Upper lobe of left lung (tissue), 6 donors: Measurements from ENCODE around the gene ITGB3. TPM values are rescaled to one million over a fixed set of nuclear protein-coding genes. Genes with fewer than 3 reads are reported as not detected.
A peak's percentile ranks its signal among the peaks of the same experiment; 100 is the strongest.

Source experiments
- ATAC-seq, 2 donors: fragments of 200-7000 bp; cut with Tn5 transposase; one replicate each; pipeline ENCODE4 v1.9.1; 2022; ENCODE audit warnings: mild to moderate bottlenecking in 2 of 2, moderate library complexity in 2 of 2; ENCODE audit not compliant: low FRiP score in 2 of 2
- DNase-seq, 2 donors: peaks; one replicate each; pipeline ENCODE4 v3.0.0-alpha.2; 2019 to 2020
- H3K27ac ChIP-seq, 4 donors: fragments of 200-600 bp; sonication (generic); one replicate each; pipeline ENCODE4 v1.5.1; 2016 to 2019
- H3K27me3 ChIP-seq, 4 donors: fragments of 200-600 bp; sonication (generic); one replicate each; pipeline ENCODE4 v1.5.1; 2017 to 2019
- H3K36me3 ChIP-seq, 4 donors: fragments of 200-600 bp; sonication (generic); one replicate each; pipeline ENCODE4 v1.5.1; 2016 to 2019
- H3K4me1 ChIP-seq, 4 donors: fragments of 200-600 bp; sonication (generic); one replicate each; pipeline ENCODE4 v1.5.1; 2018 to 2019
- H3K4me3 ChIP-seq, 4 donors: fragments of 200-600 bp; sonication (generic); one replicate each; pipeline ENCODE4 v1.5.1; 2017 to 2019; ENCODE audit warnings: mild to moderate bottlenecking in 2 of 4, moderate library complexity in 1 of 4
- H3K9me3 ChIP-seq, 4 donors: fragments of 200-600 bp; sonication (generic); one replicate each; pipeline ENCODE4 v1.5.1; 2018 to 2019
- EP300 ChIP-seq, 4 donors: sonication (generic); formaldehyde crosslinking; IDR thresholded peaks; one replicate each; pipeline ENCODE4 v1.5.1; 2017; ENCODE audit warnings: antibody characterized with exemption in 4 of 4, control low read depth in 2 of 4
- POLR2A ChIP-seq, 4 donors: fragments of 450-650 bp; IDR thresholded peaks; one replicate each; pipeline ENCODE4 v1.5.1; 2016 to 2017; ENCODE audit warnings: antibody characterized with exemption in 4 of 4, mild to moderate bottlenecking in 2 of 4
- POLR2AphosphoS5 ChIP-seq, 2 donors: sonication (generic); formaldehyde crosslinking; IDR thresholded peaks; one replicate each; pipeline ENCODE4 v1.5.1; 2017; ENCODE audit warnings: antibody characterized with exemption in 2 of 2
- WGBS, 2 donors: methylation state at CpG; one replicate each; pipeline ENCODE4 v1.1.5; 2017 to 2018; 5-methylcytosine and 5-hydroxymethylcytosine counted together
- total RNA-seq, 6 donors: library from RNA; depleted of rRNA in 4 of 6; stranded (reverse); fragments of >200 nt in 4 of 6; gene quantifications; one replicate each; pipeline versions ENCODE4 v1.1.0 to v1.2.1, GENCODE V29; 2016 to 2021
- TF ChIP-seq, protein P1 (sequence below), 6 experiments: fragments of 450-650 bp in 4 of 6; fragments of 200-600 bp in 2 of 6; sonication (generic) in 2 of 6; IDR thresholded peaks; one replicate each; pipeline ENCODE4 v1.5.1; 2016 to 2019; ENCODE audit warnings: antibody characterized with exemption in 6 of 6
- donor health status: DM: no; HTN: no; CAD: no; lungs with moderate emphysema.
- donor health status: DM: no; HTN: yes; CAD: no; lungs with severe emphysema.

The ITGB3 gene
- total RNA-seq, 6 donors from 2014 or later = 3.4 to 17.8 (median 9.8) TPM

DNA sequence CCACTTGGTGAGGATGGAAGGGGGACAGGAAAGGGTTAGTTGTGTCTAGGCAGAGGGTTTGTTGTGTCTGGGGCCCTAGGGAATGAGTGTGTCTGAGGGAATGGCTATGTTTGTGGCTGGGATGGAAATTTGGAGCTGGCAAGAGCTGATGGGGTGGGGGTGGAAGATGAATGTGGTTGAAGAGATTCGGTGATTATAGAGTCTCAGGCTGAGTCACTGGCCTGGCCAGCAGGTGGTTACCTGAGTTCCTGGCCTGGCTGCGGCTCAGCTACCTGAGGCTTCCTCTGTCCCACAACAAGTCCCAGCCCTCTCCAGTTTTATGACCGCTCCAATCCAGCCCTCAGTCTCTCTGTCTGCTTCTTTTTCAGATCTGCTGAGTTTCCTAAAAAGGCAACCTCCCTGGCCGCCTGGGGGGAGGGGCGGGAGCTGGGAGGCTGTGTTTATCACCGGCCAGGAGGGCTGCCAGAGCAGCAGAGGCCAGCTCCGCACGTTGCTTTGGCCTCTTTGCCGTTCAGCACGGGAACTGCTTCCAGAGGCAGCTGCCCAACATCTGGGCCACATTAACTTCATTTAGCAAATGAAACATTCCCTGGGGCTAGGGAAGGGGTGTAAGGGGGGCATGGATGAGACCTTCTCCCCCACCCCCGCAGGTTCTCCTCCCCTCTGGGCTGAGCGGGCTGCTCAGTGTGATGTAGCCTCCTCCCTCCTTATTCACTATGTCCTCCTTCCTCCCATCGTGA lies 21.8 kb downstream of the ITGB3 start:
- WGBS, 2 donors = 60 to 61% methylated on average over 7 to 13 of the region's 13 CpGs

GRCh38 chr17:47276444-47276843 lies 22.8 kb downstream of the ITGB3 start:
- ATAC-seq (no peak), DNase-seq (no peak)
- Histone ChIP-seq H3K9me3 (no peaks in the 10 kb centered on the region), H3K27me3 (no peaks in the 10 kb centered on the region), H3K27ac (peak overlapping the region in 3 of 4 donors; percentile 70 to 85 (median 75)), H3K36me3 (no peaks in the 10 kb centered on the region), H3K4me3 (no peak overlapping the region), H3K4me1 (peaks cover 53 to 56% (median 54%) of the 10 kb centered on the region in 4 donors)
- TF ChIP-seq POLR2A (IDR thresholded peaks at IDR 0.05) = no peak
- TF ChIP-seq EP300 (IDR thresholded peaks at IDR 0.05) = no peak
- TF ChIP-seq, protein P1, sequence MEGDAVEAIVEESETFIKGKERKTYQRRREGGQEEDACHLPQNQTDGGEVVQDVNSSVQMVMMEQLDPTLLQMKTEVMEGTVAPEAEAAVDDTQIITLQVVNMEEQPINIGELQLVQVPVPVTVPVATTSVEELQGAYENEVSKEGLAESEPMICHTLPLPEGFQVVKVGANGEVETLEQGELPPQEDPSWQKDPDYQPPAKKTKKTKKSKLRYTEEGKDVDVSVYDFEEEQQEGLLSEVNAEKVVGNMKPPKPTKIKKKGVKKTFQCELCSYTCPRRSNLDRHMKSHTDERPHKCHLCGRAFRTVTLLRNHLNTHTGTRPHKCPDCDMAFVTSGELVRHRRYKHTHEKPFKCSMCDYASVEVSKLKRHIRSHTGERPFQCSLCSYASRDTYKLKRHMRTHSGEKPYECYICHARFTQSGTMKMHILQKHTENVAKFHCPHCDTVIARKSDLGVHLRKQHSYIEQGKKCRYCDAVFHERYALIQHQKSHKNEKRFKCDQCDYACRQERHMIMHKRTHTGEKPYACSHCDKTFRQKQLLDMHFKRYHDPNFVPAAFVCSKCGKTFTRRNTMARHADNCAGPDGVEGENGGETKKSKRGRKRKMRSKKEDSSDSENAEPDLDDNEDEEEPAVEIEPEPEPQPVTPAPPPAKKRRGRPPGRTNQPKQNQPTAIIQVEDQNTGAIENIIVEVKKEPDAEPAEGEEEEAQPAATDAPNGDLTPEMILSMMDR (IDR thresholded peaks at IDR 0.05) = no peak
- TF ChIP-seq POLR2AphosphoS5 (IDR thresholded peaks at IDR 0.05) = no peak
- WGBS, 2 donors = 83 to 87% methylated on average over 3 of the region's 3 CpGs

More for the DNA sequence above, 21.8 kb downstream of the ITGB3 start:
- H3K27ac ChIP-seq = peak overlapping the region; percentile 15 to 85 (median 72)
- ATAC-seq = peak in 1 of 2 donors; percentile 76
- no peaks in the 10 kb centered on the region for H3K27me3 ChIP-seq
- TF ChIP-seq, protein P1 (IDR thresholded peaks at IDR 0.05) = no peak
- no peak for TF ChIP-seq EP300 (IDR thresholded peaks at IDR 0.05)
- TF ChIP-seq POLR2AphosphoS5 (IDR thresholded peaks at IDR 0.05) = no peak
- TF ChIP-seq POLR2A (IDR thresholded peaks at IDR 0.05) = no peak
- no peaks in the 10 kb centered on the region for H3K9me3 ChIP-seq
- peak; percentile 48 to 84 for DNase-seq
- H3K4me3 ChIP-seq = no peak overlapping the region
- no peaks in the 10 kb centered on the region for H3K36me3 ChIP-seq
- peaks cover 50 to 54% (median 52%) of the 10 kb centered on the region in 4 donors for H3K4me1 ChIP-seq

DNA sequence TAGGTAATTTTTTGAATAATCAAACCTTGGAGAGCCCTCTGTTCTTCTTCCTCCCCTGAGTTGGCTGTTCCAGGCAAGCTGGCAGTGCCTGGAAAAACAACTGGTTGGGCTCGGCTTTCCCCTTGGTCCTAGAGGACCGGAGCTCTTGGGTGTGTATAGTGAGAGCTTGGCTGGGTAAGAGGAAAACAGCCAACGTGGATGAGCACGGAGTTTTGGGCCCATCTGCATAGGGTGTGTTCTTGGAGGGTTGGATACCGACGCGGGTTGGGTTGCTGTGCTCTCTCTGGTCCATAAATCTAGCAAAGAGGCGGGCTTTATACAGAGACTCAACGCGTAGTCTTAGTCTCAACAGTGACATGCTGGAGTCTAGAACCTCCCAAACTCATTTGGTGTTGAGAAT lies 23.2 kb downstream of the ITGB3 start:
- Histone ChIP-seq H3K27ac (peak overlapping the region in 3 of 4 donors; percentile 70 to 85 (median 75)), H3K9me3 (no peaks in the 10 kb centered on the region), H3K36me3 (no peaks in the 10 kb centered on the region), H3K4me3 (no peak overlapping the region), H3K4me1 (peaks cover 54 to 56% (median 54%) of the 10 kb centered on the region in 4 donors), H3K27me3 (no peaks in the 10 kb centered on the region)
- ATAC-seq (peak; percentile 41 to 72), DNase-seq (peak in 1 of 2 donors; percentile 72)
- WGBS, 2 donors = 44 to 51% methylated on average over 10 of the region's 10 CpGs
- TF ChIP-seq POLR2A (IDR thresholded peaks at IDR 0.05) (no peak), POLR2AphosphoS5 (IDR thresholded peaks at IDR 0.05) (no peak), EP300 (IDR thresholded peaks at IDR 0.05) (no peak)
- TF ChIP-seq, protein P1 (IDR thresholded peaks at IDR 0.05) = no peak

DNA sequence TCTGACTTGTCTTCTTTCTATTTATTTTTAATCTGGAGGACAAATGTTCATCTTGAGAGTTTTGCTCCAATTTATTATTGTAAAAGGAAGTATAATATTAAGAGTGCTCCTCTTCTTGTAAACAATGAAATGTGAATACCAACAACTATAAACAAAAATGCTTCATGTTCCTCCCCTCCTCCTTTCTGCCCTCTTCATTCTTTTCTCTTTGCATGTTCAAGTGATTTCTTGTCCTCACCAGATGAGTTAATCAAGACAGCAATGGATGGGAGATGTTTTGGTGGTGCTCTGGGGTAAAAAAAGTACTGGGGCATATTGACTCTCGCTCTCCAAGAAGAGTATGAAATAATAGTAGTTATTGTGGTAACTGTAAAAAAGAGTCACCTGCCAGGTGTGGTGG lies 24.3 kb downstream of the ITGB3 start:
- ATAC-seq (no peak), DNase-seq (no peak)
- H3K36me3 ChIP-seq = no peaks in the 10 kb centered on the region
- H3K4me1 ChIP-seq = peaks cover 54 to 56% (median 54%) of the 10 kb centered on the region in 4 donors
- WGBS, 2 donors = 100% methylated on average over 1 of the region's 1 CpG
- peak overlapping the region; percentile 52 to 85 (median 82) for H3K27ac ChIP-seq
- H3K4me3 ChIP-seq = no peak overlapping the region
- no peaks in the 10 kb centered on the region for H3K27me3 ChIP-seq
- TF ChIP-seq POLR2A (IDR thresholded peaks at IDR 0.05) = no peak
- TF ChIP-seq EP300 (IDR thresholded peaks at IDR 0.05) = no peak
- no peak for TF ChIP-seq POLR2AphosphoS5 (IDR thresholded peaks at IDR 0.05)
- TF ChIP-seq, protein P1 (IDR thresholded peaks at IDR 0.05) = no peak
- no peaks in the 10 kb centered on the region for H3K9me3 ChIP-seq
